ENCODE measurements around the gene BOC.

Gene BOC

GRCh38 chr3:113240841-113241240 lies 29.5 kb downstream of the BOC start:
- in situ Hi-C loops (cut with MboI; ENCODE audit: low pct_unique_long_range_greater_than_20kb, low sequenced_read_pairs, unreplicated experiment), result no loop called here
- no peak for DNase-seq (ENCODE audit: low spot score)
- TF ChIP-seq CTCF (IDR thresholded peaks at IDR 0.05; ENCODE audit: extremely low read depth, insufficient read depth, missing control alignments), result no peak

GRCh38 chr3:113241292-113242095 lies 30.1 kb downstream of the BOC start:
- no peak for DNase-seq (ENCODE audit: low spot score)
- TF ChIP-seq CTCF (IDR thresholded peaks at IDR 0.05; ENCODE audit: extremely low read depth, insufficient read depth, missing control alignments), result no peak
- in situ Hi-C loops (cut with MboI; ENCODE audit: low pct_unique_long_range_greater_than_20kb, low sequenced_read_pairs, unreplicated experiment), result no loop called here

- DNase-seq (ENCODE audit: low spot score), result no peak
- in situ Hi-C loops (cut with MboI; ENCODE audit: low pct_unique_long_range_greater_than_20kb, low sequenced_read_pairs, unreplicated experiment), result no loop called here
- TF ChIP-seq CTCF (IDR thresholded peaks at IDR 0.05; ENCODE audit: extremely low read depth, insufficient read depth, missing control alignments), result no peak
These were observed 30.8 kb downstream of the BOC start for GRCh38 chr3:113242096-113242581.

GRCh38 chr3:113243071-113243470 lies 31.7 kb downstream of the BOC start:
- in situ Hi-C loops (cut with MboI; ENCODE audit: low pct_unique_long_range_greater_than_20kb, low sequenced_read_pairs, unreplicated experiment), result no loop called here
- no peak for TF ChIP-seq CTCF (IDR thresholded peaks at IDR 0.05; ENCODE audit: extremely low read depth, insufficient read depth, missing control alignments)
- DNase-seq (ENCODE audit: low spot score), result no peak

GRCh38 chr3:113243846-113244245 lies 32.5 kb downstream of the BOC start:
- TF ChIP-seq CTCF (IDR thresholded peaks at IDR 0.05; ENCODE audit: extremely low read depth, insufficient read depth, missing control alignments), result no peak
- no peak for DNase-seq (ENCODE audit: low spot score)
- in situ Hi-C loops (cut with MboI; ENCODE audit: low pct_unique_long_range_greater_than_20kb, low sequenced_read_pairs, unreplicated experiment), result no loop called here

GRCh38 chr3:113245761-113246161 lies 34.4 kb downstream of the BOC start:
- in situ Hi-C loops (cut with MboI; ENCODE audit: low pct_unique_long_range_greater_than_20kb, low sequenced_read_pairs, unreplicated experiment), result no loop called here
- no peak for DNase-seq (ENCODE audit: low spot score)
- no peak for TF ChIP-seq CTCF (IDR thresholded peaks at IDR 0.05; ENCODE audit: extremely low read depth, insufficient read depth, missing control alignments)
